MCF 10A (cell line): ENCODE measurements around the gene TBCD. TPM values are rescaled to one million over a fixed set of nuclear protein-coding genes. Genes with fewer than 3 reads are reported as not detected.
"Not testable (repeated sequence)": the region's sequence is repeated elsewhere in the genome, so short reads cannot be mapped to it uniquely, and the experiment has no call there.

ENCODE experiments used
- BruUV-seq: library from RNA; stranded (reverse); fragments of 400-500 nt; replicated peaks from 2 replicates; lab custom pipeline; 2021; lab: Mats Ljungman, UMichigan
- CTCF ChIA-PET: fragments of 300-600 bp; sonication (Branson Sonifier 250); formaldehyde crosslinking; extraction: SDS; loops from one replicate; lab custom pipeline; 2021; ENCODE audit warnings: antibody characterized with exemption, inconsistent platforms; lab: Yijun Ruan, JAX
- POLR2A ChIA-PET: fragments of 300-600, 350-650 bp; sonication (Branson Sonifier 250); formaldehyde crosslinking; extraction: SDS; loops from one replicate; lab custom pipeline; 2020; ENCODE audit warnings: antibody characterized with exemption, inconsistent platforms; lab: Yijun Ruan, JAX
- DNase-seq: peaks from one replicate; pipeline ENCODE4 v3.0.0-alpha.2; 2018; ENCODE audit not compliant: unreplicated experiment
- H3K27ac Mint-ChIP-seq: one replicate; pipeline ENCODE4 v1.8.0; 2022; ENCODE audit warnings: mild to moderate bottlenecking, low read depth, mixed read lengths; ENCODE audit not compliant: unreplicated experiment
- H3K27me3 Mint-ChIP-seq: one replicate; pipeline ENCODE4 v1.8.0; 2022; ENCODE audit warnings: mixed read lengths; ENCODE audit not compliant: insufficient read depth, unreplicated experiment
- H3K36me3 Mint-ChIP-seq: one replicate; pipeline ENCODE4 v1.8.0; 2022; ENCODE audit warnings: mild to moderate bottlenecking, moderate library complexity, mixed read lengths; ENCODE audit not compliant: insufficient read depth, unreplicated experiment
- H3K4me1 Mint-ChIP-seq: one replicate; pipeline ENCODE4 v1.8.0; 2022; ENCODE audit warnings: mixed read lengths; ENCODE audit not compliant: insufficient read depth, unreplicated experiment
- H3K4me3 Mint-ChIP-seq: one replicate; pipeline ENCODE4 v1.8.0; 2022; ENCODE audit warnings: mild to moderate bottlenecking, moderate library complexity, mixed read lengths; ENCODE audit not compliant: unreplicated experiment
- H3K9me3 Mint-ChIP-seq: one replicate; pipeline ENCODE4 v1.8.0; 2022; ENCODE audit warnings: mixed read lengths; ENCODE audit not compliant: unreplicated experiment
- intact Hi-C: fragments of 100-400 bp; cut with micrococcal nuclease; formaldehyde crosslinking; loops from 2 replicates; pipeline ENCODE4 v1.14.1; 2022
- total RNA-seq: library from RNA; stranded (reverse); gene quantifications from 2 replicates; pipeline ENCODE4 v1.2.3, GENCODE V29; 2022
- TF ChIP-seq, protein P1 (sequence below): fragments of 200-600 bp; IDR thresholded peaks from one replicate; pipeline ENCODE4 v1.8.0; 2022; ENCODE audit warnings: antibody characterized with exemption, mild to moderate bottlenecking; ENCODE audit not compliant: unreplicated experiment

TBCD gene
- total RNA-seq, 1 experiment from 2014 or later, result 76.2 TPM

DNA sequence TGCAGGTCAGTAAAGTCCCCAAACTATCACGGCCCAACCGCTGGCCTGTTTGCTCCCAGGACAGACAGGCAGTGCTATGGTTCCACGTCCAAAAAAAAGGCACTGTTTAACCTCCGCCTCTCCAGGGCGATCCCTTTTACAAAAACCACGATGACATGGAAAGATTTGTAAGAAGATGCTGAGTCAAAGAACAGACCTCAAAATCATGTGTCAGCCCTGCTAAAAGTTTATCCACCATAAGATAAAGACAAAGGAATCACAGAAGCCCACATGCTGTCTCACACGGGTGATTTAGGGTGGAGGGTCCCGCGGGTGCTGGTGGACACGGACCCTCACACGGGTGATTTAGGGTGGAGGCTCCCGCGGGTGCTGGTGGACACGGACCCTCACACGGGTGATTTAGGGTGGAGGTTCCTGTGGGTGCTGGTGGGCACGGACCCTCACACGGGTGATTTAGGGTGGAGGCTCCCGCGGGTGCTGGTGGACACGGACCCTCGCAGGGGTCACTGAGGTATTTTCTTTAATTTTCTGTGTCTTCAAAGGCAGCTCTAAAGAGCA lies 210.4 kb downstream of the TBCD start:
- DNase-seq, result no peak
- ChIA-PET POLR2A (interaction anchor here (0.7 kb wide), 1 partner anchor 11 kb away, joined by 3 read pairs; no protein-coding TSS in a partner anchor), CTCF (no interaction called here)
- H3K4me3 Mint-ChIP-seq, result no peak overlapping the region
- BruUV-seq, result no TSS peak
- no peaks in the 10 kb centered on the region for H3K4me1 Mint-ChIP-seq
- H3K36me3 Mint-ChIP-seq, result peaks cover 6% of the 10 kb centered on the region
- intact Hi-C loops, result no loop called here
- TF ChIP-seq, protein P1, sequence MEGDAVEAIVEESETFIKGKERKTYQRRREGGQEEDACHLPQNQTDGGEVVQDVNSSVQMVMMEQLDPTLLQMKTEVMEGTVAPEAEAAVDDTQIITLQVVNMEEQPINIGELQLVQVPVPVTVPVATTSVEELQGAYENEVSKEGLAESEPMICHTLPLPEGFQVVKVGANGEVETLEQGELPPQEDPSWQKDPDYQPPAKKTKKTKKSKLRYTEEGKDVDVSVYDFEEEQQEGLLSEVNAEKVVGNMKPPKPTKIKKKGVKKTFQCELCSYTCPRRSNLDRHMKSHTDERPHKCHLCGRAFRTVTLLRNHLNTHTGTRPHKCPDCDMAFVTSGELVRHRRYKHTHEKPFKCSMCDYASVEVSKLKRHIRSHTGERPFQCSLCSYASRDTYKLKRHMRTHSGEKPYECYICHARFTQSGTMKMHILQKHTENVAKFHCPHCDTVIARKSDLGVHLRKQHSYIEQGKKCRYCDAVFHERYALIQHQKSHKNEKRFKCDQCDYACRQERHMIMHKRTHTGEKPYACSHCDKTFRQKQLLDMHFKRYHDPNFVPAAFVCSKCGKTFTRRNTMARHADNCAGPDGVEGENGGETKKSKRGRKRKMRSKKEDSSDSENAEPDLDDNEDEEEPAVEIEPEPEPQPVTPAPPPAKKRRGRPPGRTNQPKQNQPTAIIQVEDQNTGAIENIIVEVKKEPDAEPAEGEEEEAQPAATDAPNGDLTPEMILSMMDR, result no peak
- no peaks in the 10 kb centered on the region for H3K27me3 Mint-ChIP-seq
- no peaks in the 10 kb centered on the region for H3K9me3 Mint-ChIP-seq
- no peak overlapping the region for H3K27ac Mint-ChIP-seq

DNA sequence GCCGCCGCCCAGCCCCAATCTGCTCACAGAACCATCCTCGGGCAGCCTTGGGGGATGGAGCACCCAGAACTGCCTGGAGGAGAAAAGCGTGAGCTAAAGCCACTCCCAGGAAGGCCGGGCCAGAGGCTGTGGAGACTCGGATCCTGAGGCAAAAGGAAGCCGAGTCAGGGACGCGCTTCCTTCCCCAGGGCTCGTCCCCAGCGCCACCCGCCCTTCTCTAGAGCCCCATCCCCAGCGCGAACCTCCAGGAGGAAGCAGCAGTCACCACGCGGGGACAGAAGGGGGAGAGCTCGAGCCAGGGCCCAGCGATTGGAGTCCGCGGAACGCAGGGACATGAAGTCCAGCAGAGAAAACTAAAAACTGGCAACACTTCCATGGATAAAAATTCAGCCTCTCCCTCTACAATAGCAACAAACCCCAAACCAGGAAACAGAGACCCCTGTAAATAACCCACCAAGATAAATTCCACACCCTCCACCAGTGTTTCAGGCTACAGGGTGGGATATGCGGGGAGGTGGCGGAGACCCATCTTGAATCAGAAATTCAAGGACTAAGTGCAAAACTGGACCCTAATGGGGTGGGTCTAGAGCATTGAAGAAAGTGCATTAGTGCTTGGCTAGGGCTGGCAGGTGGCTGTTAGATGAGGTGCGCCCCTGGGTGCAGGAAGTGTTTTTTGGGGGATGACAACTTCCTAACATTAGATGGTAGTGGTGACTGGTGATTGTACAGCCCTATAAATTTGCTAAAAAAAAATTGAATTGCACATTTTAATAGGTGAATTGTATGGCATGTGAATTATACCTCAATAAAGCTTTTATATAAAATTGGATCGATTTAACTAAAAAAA lies 211.5 kb downstream of the TBCD start:
- Mint-ChIP-seq H3K27me3 (no peaks in the 10 kb centered on the region), H3K4me1 (no peaks in the 10 kb centered on the region), H3K36me3 (no peaks in the 10 kb centered on the region), H3K9me3 (no peaks in the 10 kb centered on the region), H3K27ac (no peak overlapping the region), H3K4me3 (no peak overlapping the region)
- BruUV-seq, result no TSS peak
- ChIA-PET CTCF (interaction anchor here (0.7 kb wide), 1 partner anchor 51 kb away, joined by 3 read pairs; no protein-coding TSS in a partner anchor), POLR2A (interaction anchor here (0.7 kb wide), 1 partner anchor 12 kb away, joined by 3 read pairs; no protein-coding TSS in a partner anchor)
- DNase-seq, result no peak
- TF ChIP-seq, protein P1, result no peak
- intact Hi-C loops, result no loop called here

GRCh38 chr17:82964451-82964850 lies 212.6 kb downstream of the TBCD start:
- H3K36me3 Mint-ChIP-seq, H3K4me1 Mint-ChIP-seq, CTCF ChIA-PET, intact Hi-C loops, DNase-seq, H3K27ac Mint-ChIP-seq, H3K9me3 Mint-ChIP-seq, BruUV-seq, H3K4me3 Mint-ChIP-seq, H3K27me3 Mint-ChIP-seq, POLR2A ChIA-PET: not testable (repeated sequence)

DNA sequence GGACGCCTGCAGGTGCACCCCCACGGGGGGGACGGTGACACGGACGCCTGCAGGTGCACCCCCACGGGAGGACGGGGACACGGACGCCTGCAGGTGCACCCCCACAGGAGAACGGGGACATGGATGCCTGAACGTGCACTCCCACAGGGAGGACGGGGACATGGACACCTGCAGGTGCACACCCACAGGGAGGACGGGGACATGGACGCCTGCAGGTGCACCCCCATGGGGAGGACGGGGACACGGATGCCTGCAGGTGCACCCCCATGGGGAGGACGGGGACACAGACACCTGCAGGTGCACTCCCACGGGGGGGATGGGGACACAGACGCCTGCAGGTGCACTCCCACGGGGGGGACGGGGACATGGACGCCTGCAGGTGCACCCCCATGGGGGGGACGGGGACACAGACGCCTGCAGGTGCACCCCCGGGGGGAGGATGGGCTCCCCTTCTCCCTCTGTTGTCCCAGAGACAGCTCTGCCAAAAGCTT lies 213.0 kb downstream of the TBCD start:
- Mint-ChIP-seq H3K4me1 (no peaks in the 10 kb centered on the region), H3K27ac (no peak overlapping the region), H3K36me3 (no peaks in the 10 kb centered on the region), H3K4me3 (no peak overlapping the region), H3K9me3 (no peaks in the 10 kb centered on the region), H3K27me3 (no peaks in the 10 kb centered on the region)
- POLR2A ChIA-PET, result no interaction called here
- no TSS peak for BruUV-seq
- CTCF ChIA-PET, result no interaction called here
- TF ChIP-seq, protein P1, result no peak
- intact Hi-C loops, result no loop called here
- no peak for DNase-seq
